ENCODE data around the gene VPS41. TPM values are rescaled to one million over a fixed set of nuclear protein-coding genes. Genes with fewer than 3 reads are reported as not detected.

VPS41 gene
- total RNA-seq, 1 donor from 2014 or later: 66.0 TPM

DNA sequence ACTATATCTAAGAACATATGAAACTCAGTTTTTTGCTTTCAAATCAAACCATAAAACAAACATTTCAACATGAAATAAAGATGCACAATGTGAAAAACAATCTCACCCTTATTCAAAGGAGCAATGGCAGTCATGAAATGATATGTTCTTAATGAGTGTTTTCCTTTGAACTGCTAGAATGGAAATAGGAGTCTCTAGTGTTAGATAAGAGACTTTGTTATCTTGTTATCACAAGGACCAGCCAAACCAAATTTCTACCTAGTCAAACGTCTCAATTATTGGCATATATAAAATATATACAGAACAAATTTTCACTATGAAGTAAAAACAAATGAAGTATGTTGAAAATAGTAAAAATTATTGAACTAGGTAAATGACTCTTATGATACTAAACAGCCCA, 1.2 kb downstream of the VPS41 start:
- intact Hi-C loops (cut with micrococcal nuclease): loop anchor here (1.0 to 10.0 kb wide), 8 partner anchors 110 to 825 kb away; partner anchors contain the start of genes RALA and YAE1

DNA sequence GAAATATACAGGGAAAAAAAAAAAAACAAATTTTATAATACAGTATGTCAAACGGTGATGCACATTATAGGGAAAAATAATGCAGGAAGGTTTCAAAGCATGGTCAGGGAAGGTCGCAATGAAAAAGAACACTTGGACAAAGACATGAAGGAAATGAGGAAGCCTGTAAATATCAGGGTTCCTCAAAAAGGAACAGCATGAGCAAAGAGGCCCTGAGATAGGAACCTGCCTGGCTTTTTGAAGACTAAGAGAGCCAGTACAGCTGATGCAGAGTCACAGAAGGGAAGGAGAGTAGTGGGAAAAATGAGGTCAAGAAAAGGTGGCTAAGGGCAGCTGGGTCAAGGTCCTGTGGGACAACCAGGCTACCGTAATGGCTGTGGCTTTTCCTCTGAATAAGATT, 1.9 kb downstream of the VPS41 start:
- intact Hi-C loops (cut with micrococcal nuclease): loop anchor here (5.0 to 10.0 kb wide), 6 partner anchors 110 to 825 kb away; partner anchors contain the start of gene RALA

DNA sequence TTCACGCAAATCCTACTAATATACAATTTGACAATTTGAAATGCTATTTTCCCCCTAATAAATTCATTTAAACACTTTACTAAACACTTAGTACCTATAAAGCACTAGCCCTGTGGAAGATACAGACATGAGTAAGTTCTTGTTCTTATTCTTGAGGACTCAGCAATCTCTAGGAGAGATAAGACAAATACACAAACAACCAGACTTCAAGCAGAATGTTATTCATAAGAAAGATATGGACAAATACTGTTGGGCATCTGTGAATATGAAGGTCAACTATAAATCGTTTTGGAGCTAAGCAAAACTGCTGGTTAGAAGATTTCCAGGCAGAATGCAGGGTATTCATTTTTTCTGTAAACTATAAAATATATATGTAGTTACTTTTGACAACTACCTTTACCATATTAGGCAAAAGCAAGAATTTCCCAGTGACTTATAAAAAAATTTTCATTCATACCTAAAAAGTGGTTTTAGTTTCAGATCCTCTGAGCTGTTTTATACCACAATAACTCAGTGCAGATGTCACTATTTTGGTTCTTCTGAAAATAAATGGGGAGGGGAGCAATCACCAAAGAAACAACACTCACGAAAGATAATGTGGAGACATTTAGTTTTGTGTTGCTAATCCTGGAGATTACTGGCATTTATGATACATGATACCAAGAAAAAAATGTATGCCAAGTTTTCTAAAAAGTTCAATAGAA, 3.8 kb downstream of the VPS41 start:
- intact Hi-C loops (cut with micrococcal nuclease): loop anchor here (5.0 to 10.0 kb wide), 6 partner anchors 108 to 827 kb away; partner anchors contain the start of gene RALA

DNA sequence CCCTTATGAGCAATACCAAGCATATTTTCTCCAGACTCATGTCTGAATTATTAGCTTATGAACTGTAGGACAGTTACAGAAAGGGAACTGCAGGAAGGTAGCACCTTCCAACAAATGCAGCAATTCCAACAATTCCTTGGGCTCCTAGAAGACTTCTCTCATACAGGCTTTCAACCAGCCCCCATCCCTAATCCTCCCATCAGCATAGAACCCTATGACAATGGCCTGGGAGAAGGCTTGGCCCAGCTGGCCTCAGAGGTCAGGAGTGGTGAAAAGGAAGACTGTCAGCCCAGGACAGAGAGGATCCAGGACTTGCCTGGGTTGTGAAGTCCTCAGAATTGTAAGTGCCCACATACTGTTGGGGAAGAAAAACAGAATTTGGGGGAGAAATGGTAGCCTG, 5.9 kb downstream of the VPS41 start:
- intact Hi-C loops (cut with micrococcal nuclease): loop anchor here (10.0 kb wide), 4 partner anchors 438 to 722 kb away; partner anchors contain the start of gene RALA

DNA sequence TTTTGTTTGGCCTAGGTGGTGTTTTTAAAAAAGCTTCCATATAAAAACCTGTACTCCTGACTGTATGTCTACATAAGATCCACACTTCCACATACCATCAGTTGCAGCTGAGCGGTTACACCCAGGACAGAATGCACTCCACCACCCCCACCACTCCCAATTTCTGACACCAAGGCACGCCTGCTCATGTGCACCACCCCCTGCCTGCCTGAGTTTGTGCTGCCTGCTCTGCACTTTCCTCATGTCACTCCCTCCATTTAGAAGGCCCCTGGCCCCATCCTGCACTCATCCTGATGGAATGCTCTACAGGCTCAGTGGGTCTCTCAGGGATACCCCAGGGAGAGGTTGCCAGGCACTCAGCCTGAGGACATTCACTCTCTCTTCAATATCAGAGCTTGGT, 6.5 kb downstream of the VPS41 start:
- intact Hi-C loops (cut with micrococcal nuclease): loop anchor here (10.0 kb wide), 4 partner anchors 438 to 722 kb away; partner anchors contain the start of gene RALA

DNA sequence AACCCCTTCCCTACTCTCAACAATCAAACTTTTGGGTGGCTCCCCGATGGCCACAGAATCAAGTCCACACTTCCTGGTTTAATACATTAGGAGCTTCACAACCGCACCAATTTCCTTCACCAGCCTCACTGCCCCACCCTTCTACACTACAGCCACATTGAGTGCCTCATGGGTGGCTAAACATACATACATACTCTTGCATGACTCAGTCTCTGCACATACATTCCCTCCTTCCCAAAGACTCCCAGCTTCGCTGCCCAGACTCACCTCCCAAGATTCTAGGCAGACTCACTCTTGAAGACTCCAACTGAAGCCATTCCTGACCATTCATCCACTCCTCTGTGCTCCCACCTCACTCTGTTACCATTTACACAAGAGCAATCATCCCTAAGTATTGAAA, 15.9 kb downstream of the VPS41 start:
- intact Hi-C loops (cut with micrococcal nuclease): no loop called here

DNA sequence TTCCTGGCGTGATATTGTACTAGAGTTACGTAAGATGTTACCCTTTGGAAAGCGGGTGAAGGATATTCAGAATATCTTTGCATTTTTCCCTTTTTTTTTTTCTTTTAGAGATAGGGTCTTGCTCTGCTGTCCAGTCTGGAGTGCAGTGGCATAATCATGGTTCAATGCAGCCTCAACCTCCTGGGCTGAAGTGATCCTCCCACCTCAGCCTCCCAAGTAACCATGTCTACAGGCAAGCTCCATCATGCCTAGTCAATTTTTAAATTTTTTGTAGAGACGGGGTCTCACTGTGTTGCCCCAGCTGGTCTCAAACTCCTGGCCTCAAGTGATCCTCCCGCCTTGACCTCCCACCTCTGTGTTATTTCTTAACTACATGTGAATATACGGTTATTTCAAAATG, 18.4 kb downstream of the VPS41 start:
- intact Hi-C loops (cut with micrococcal nuclease): no loop called here

DNA sequence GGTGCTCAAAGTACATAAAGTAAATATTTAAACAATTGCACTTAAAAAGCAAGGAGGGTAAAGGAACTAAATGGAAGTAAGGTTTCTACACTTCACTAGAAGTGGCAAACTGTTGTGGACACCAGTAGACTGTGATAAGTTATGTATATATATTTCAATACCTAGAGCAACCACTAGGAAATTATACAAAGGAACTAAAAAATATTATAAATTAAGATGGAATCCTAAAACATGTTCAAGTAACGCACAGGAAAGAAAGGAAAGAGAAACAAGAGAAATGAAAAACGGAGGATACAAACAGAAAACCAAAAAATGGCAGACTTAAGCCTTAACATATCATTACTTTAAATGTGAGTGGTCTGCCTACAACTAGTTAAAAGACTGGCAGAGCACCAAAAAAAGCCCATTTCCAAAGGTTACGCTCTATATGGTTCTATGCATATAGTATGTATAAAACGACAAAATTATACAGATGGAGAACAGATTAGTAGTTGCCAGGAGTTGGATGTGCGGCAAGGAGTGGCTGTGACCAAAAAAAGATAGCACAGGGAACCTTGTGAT, 19.0 kb downstream of the VPS41 start:
- intact Hi-C loops (cut with micrococcal nuclease): no loop called here

DNA sequence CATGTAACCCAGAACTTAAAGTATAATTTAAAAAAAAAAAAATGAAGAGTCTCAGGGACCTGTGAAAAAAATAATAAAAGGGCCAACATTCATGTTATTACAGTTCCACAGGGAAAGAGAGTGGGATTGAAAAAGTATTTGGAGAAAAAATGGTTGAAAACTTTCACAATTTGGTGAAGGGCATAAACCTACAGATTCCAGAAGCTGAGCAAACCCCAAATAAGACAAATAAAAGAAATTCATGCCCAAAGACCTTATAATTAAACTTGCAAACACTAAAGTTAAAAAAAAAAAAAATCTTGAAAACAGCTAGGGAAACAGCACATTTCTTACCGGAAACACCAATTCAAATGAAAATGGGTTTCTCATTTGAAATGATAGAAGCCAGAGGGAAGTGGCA, 19.9 kb downstream of the VPS41 start:
- intact Hi-C loops (cut with micrococcal nuclease): no loop called here

DNA sequence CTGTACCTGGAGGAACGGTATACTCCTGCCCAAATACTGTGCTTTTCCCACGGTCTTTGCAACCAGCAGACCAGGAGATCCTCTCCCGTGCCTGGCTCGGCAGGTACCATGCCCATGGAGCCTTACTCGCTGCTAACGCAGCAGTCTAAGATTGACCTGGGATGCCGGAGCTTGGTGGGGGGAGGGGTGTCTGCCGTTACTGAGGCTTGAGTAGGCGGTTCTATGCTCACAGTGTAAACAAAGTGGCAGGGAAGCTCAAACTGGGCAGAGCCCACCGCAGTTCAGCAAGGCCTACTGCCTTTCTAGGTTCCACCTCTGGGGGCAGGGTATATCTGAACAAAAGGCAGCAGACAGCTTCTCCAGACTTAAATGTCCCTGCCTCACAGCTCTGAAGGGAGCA, 22.7 kb downstream of the VPS41 start:
- intact Hi-C loops (cut with micrococcal nuclease): no loop called here

DNA sequence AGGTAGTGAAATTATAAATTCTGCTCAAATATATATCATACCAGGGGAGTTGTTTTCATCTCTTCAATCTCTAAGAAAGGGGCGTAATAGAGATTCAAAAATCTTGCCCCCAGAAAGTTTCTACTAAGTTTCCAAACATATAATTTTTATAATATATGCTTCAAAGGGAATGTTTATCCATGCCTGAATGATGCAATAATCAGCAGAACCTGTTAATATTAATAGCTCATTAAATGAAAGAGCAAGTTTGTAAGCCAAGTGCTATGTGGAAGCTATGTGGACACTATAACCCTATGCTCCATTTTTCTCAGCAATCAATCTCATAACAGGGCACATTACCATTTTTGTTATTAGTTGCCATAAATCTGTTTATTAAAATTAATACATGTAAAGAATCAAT, 25.3 kb downstream of the VPS41 start:
- intact Hi-C loops (cut with micrococcal nuclease): no loop called here

DNA sequence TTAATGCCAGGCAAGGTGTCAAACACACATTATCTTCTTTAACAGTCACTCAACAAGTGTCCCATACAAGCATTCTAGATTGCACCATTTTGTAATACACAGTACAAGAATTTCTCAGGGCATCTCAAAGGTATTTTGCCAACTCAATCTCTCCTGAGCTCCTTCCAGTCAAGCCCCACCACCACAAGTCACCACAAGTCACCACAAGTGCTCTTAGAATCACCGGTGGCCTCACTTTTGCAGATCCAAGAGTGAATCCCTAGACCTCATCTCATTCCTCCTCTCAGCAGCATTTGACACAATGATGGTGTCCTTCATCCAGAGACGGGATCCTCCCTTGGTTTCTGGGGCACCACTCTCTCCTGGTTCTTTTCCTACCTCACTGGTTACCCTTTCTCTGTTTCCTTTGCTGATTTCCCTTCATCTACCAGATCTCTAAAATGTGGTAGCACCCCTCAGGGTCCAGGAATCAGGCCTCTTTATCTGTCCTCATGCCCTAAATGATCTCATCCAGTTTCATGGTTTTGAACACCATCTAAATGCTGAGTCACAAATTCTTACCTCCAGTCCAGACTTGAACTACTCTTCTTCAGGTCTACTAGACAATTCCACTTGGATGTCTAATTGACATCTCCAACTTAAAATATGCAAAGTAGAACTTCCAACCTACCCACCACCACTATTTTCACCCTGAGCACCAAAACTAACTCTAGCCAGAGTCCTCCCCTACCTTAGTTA, 26.9 kb downstream of the VPS41 start:
- intact Hi-C loops (cut with micrococcal nuclease): no loop called here

DNA sequence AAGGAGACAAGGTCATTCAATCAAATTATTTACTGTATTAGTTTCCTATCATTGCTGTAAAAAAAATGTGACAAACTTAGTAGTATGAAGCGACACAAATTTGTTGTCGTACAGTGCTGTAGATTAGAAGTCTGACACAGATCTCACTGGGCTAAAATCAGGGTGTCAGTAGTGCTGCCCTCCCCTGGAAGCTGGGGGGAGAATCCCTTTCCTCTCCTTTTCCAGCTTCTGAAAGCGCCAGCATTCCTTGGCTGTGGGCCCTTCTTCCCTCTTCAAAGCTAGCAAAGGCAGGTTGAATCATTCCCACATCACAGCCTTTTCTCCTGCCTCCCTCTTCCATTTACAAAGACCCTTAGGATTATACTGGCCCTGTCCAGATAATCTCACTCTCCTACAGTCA, 28.0 kb downstream of the VPS41 start:
- intact Hi-C loops (cut with micrococcal nuclease): no loop called here

DNA sequence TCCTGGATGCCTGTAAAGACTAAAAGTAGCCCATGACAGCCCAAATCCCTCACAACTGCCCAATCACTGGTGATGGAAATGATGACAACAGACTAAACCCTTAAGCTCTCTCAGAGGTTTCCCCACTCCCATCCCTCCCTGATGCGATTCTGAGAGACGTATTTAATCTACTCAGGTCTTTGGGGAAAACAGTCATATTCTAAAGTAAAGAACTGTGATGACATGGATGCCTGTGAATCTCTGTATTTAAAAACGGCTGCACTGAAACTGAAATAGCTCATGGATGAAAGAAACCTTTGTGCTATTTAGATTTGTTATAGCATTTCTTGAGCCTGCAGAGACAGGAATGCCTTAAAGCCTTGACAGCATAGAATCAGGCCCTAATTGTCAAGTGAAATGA, 28.5 kb downstream of the VPS41 start:
- intact Hi-C loops (cut with micrococcal nuclease): no loop called here

DNA sequence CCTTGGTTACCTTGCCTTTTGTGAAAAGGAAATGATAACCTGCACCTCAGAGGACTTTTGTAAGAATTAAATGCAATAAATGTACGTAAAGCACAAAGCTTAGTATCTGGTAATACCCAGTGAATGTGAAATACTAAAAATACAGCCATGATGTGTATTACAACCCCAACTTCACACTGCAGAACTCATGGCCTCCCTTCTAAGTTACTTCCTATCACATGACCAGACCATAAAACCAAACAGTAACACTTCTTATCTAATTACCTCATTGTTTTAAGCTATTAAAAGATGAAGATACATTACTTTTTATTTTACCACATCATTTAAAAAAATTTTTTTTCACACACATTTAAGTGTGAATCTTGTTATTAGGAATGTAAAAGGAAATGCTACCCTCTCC, 29.0 kb downstream of the VPS41 start:
- intact Hi-C loops (cut with micrococcal nuclease): no loop called here

DNA sequence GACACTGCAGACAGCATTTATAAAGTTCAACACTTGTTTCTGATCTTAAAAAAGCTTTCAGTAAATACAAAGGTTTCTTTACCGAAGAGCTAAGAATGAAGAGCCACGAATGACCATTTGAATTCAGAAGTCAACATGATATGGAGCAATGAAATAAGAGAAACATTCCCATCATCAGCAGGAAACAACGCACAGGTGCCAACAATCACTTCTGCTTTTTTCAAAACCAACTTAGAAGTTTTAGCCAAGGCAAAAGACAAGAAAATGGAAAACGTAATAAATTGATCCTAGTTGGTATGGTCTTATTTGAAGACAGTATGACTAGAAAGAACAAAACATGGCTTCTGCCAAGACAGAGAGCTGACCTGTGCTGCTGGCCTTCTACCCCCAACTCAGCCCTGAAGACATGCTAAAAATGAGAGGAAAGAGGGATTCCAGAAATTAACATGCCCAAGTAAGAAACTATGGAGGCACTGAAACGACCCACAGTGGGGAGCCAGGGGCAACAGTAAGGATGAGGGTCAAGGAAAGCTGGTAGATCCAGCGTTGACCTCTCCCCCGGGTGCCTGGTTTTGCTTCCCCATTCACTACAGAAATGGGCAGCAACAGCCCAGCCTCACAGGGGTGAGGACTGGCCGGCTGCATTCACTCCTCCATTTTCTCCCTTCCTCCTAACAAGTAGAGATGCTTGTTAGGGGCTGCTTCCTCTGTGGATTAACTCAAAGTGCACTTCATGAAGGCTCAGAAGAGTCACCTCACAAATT, 30.1 kb downstream of the VPS41 start:
- intact Hi-C loops (cut with micrococcal nuclease): no loop called here

DNA sequence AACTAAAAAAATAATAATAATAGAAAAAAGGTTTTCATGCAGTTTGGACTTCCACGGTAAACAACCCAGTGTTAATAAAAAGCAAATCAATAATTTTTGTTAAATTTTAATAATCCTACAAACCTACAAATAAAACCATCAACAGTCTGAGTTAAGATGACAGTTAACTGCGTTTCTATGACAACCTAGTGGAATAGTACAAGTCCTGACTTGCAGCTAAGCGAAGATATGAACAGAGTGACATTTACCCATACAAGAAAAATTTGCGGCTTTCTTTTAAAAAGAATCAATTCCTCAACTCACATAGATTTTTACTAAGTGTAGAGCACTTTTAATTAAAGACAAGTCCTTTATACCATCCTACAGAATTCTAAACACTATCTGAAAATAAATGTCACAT, 35.6 kb downstream of the VPS41 start:
- intact Hi-C loops (cut with micrococcal nuclease): no loop called here

DNA sequence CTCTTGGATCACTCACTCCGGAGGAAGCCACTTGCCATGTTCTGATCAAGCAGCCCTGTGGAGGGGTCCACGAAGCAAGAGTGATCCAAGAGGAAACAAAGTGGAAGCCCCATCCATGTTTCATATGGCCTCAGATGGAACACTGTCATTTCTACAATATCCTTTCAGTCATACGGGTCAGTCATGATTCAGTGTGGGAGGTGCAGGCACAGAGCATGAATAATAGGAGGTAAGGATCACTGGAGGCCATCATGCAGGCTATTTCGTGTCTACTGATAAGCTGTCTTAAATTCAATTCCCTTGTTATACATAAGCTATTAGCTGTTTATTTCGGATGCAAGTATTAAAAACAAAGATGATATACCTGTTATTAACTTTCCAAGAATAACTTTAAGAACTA, 36.8 kb downstream of the VPS41 start:
- intact Hi-C loops (cut with micrococcal nuclease): no loop called here

DNA sequence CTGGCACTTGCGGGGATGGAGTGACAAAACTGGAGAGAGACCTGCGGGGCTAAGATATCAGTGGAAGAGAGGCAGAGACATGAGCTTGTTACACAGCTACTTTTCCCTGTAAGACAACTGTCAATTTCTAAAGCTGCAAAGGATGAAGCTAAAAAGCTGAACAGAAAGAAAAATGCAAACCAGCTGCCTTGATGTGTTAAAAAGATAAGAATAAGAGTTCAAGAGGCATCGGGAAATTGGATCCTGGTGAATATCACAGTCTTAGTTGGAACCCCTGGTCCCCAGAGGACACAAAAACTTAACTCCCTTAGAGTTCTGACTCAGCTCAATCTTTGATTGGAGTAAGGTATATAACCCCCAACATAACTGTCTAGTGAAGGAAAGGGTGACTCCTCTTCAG, 38.8 kb downstream of the VPS41 start:
- intact Hi-C loops (cut with micrococcal nuclease): no loop called here

DNA sequence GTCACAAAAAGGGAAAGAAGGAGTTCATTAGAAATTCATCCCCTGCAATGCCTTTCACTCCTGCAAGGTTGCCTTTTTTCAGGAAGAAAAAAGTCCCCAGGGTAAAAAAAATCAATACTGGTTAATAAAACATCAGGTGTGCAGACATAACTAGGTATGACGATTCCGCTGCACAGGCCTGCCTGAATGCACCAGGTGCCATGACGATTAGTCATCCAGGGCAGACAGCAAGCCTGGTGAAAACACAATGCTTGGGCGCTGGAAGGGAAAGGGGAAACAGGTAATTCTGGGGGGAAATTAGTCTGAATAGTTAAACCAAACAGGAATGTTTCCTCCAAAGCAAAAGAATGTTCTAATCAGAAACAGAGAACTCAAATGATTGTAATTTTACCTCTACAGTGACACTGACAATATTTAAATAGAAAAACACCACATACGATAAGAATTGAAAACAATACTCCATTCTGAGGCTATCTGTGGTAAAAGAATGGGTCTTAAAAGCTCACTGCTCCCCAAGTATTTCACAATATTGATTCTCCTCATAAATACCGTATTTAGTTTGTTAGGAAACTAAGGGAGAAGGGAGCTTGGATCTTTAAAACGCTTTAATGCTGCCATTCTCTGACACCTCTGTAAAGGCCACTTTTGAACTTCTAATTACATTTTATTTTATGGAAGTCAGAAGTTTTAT, 45.2 kb downstream of the VPS41 start:
- intact Hi-C loops (cut with micrococcal nuclease): loop anchor here (10.0 kb wide), 1 partner anchor 61 kb away; no protein-coding TSS in a partner anchor

DNA sequence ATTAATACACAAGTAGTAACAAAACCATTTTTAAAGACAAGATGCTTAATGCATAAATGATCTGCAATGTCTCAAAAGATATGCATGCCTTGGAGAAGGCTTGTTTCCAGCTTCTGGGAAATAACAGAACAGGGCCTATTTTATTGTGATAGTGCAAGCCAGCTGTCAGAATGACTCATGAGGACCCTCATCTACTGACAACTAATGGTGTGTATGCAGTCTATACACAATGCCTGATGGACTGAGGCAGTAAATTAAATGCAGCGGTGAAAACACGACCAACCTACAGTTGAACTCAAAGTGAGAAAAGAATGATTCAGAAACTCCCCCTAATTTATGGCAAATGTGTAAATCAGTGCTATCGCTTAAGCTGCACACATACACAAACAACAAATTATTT, 46.3 kb downstream of the VPS41 start:
- intact Hi-C loops (cut with micrococcal nuclease): loop anchor here (10.0 kb wide), 1 partner anchor 62 kb away; no protein-coding TSS in a partner anchor

All from T-helper 1 cell treated with Interleukin-12 subunit alpha and Interleukin-12 subunit beta and Interleukin-4 antibody, amounts not matched to agents 30 ng/mL and 1 ng/mL, for 36 hours (primary cell).